Right renal pelvis (tissue), 4 donors: ENCODE data around the gene P3H2. TPM values are rescaled to one million over a fixed set of nuclear protein-coding genes. Genes with fewer than 3 reads are reported as not detected.

ENCODE experiments used
- DNase-seq, 4 donors: peaks; one replicate each; pipeline ENCODE4 v3.0.0-alpha.2; 2013; ENCODE audit warnings: low read depth in 4 of 4, low spot score in 3 of 4, missing footprints in 1 of 4
- polyA plus RNA-seq, 4 donors: library from polyadenylated mRNA; unstranded; fragments of 120-200 nt; gene quantifications; one replicate each; pipeline ENCODE4 v1.2.1, GENCODE V29; 2013; ENCODE audit not compliant: insufficient read length in 4 of 4

The P3H2 gene
- polyA plus RNA-seq, 4 donors = 84.2 to 128 (median 106) TPM

DNA sequence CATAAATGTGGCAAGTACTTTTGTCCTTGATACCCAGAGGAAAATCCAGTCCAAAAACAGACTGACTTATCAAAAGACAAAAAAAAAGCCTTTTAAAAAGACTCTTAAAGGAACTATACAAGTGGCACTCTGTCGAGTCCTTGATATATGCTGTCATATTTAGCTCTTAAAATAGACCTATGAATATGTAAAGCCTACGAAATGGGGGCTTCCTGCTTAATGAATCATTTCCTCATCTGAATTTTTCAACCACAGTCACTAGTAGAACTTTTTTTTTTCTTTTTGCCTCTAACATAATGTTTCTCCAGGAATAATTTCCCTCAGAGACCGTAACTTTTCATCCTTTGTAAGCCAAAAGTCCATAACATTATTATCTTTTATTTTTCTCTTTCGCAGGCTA lies 95.8 kb downstream of the P3H2 start:
- DNase-seq = no peak

DNA sequence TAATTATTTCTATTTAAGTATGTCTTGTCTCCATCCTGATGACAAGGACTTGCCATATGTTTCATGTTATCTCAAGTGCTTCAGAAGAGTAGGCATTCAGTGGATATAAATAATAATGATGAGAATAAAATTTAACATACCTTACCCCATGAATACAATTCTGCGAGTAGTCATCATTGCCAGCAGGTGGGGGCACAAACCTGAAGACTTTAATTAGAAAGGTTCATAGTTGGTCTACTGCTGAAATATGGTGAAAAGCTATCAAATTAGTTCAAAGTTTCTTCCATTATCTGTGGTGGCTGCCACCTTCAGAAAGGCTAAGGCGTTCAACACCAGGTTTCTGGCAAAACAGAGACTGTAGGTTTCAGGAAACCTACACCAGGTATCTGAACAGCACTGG lies 100.9 kb downstream of the P3H2 start:
- no peak for DNase-seq

DNA sequence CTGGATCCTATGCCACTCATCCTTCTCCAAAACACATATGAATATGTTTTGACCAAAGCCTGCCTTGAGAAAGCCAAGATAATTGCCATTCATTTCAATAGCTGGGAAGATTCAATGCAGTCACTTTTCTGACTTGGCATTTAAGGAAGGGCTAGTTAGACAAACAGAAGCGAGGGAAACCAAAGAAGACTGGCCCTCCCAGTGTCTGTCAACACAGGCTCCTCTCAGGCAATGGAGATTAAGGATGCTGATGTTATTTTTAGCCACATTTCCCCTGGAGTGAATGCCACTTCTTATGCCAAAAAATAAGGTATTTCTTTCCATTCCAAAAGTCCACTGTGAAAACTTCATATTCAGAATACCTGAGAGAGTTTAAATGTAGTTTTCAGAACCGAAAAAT lies 101.7 kb downstream of the P3H2 start:
- no peak for DNase-seq

DNA sequence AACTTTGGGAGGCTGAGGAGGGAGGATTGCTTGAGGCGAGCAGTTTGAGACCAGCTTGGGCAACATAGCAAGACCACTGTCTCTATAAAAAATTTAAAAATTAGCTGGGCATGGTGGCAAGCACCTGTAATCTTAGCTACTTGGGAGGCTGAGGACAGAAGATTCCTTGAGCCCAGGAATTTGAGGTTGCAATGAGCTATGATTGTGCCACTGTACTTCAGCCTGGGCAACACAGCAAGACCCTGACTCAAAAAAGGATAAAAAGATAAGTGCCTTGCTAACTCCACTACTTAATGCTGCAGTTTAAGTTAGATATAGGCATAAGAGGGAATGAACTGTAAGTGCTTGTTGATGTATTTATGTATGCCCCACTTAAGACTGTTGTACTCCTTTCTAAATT lies 102.2 kb downstream of the P3H2 start:
- no peak for DNase-seq

- no peak for DNase-seq
Measured at GRCh38 chr3:190017521-190018288, 103.0 kb downstream of the P3H2 start.

- no peak for DNase-seq
Measured at GRCh38 chr3:190016966-190017365, 103.7 kb downstream of the P3H2 start.

DNA sequence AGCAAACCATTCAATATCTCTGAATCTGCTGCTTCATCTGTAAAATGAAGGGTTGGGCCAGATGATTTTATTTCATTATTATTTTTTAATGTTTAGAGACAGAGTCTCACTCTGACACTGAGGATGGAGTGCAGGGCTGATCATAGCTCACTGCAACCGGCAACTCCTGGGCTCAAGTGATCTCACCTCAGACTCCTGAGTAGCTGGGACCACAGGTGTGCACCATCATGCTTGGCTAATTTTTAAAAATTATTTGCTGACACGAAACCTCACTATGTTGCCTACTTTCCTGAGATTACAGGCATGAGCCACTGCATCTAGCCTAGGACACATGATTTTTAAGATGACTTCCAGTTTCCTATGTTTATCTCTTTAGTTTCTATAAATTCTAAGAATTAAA lies 105.8 kb downstream of the P3H2 start:
- no peak for DNase-seq

DNA sequence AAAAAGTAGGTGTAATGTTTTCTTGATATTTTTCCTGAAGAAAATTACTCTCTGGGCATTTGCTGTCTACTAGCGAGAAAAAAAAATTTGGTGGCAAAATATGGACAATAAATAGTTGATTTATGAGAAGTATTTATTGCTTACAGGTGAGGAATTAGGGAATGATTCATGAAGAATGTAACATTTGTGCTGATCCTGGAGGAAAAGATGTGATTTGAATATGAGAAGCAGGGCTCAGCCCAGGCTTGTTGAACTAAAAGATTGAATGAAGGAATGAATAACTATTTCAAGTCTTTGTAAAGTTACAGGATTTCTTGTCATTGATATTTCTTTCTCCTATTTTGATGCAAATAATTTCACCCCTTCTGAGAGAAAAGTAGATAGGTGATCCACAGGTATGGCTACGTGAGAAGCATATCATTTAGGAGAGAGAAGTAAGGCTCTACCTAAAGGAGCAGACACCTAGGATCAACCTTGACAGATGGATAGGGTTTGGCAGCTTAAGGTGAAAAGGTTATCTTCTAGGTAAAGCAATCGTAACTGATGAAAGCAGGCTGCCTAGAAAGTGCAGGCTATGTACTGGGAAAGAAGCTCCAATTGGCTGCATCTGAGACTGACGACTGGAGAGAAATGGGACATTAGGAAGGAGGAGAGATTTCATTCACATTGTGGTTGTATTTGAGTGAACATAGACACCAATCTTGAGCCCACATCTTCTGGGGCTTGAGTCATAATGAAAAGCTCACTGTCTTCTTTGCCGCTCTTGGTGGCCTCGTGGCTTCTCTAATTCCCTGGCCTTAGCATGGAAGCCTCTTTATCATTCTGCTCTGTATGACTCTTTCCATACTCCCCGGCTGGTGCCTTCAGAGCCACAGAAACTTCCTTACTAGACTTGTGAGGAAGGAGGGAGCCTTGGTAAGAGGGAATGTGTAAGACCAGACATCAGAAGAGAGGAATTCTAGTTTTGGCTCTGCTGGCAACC lies 106.5 kb downstream of the P3H2 start:
- DNase-seq = no peak

GRCh38 chr3:190012784-190013183 lies 107.9 kb downstream of the P3H2 start:
- DNase-seq = no peak

GRCh38 chr3:190012314-190012782 lies 108.3 kb downstream of the P3H2 start:
- peak in 1 of 4 donors; percentile 33 for DNase-seq

DNA sequence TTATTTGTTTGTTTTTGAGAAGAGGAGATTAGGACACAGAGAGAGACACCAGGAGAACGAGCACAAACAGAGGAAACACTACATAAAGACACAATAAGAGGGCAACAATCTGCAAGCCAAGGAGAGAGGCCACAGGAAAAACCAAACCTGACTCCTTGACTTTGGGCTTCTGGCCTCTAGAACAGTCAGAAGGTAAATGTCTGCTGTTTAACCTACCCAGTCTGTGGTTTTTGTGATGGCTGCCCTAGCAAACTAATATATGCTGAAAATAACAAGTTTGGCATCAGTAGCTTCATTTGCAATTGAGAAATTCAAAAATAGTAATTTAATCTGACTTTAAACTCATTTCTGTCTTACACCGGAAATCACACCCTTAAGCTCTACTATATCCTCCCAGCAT lies 110.2 kb downstream of the P3H2 start:
- no peak for DNase-seq

- DNase-seq = no peak
Measured at GRCh38 chr3:190009614-190010013, 111.1 kb downstream of the P3H2 start.

DNA sequence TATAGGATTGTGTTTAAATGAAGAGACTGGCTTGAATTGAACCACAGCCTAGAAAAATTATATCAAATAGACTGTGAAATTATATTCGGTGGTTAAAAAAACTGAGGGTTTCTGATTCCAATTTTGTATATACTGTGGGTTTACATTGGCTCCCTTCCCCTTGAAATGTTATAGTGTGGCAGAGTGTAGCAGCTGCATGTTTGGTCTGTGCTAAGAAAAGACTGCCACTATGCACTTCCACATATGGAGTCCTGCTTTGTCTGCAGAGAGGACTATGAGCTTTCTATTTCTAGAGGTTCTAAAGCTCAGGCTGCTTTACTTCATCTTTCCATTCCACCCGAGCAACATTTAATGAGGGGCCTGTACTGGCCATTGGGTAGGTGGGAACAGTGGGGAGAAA lies 112.3 kb downstream of the P3H2 start:
- DNase-seq = no peak

GRCh38 chr3:190005343-190006113 lies 115.2 kb downstream of the P3H2 start:
- DNase-seq = no peak

GRCh38 chr3:190004656-190005055 lies 116.0 kb downstream of the P3H2 start:
- DNase-seq = no peak

DNA sequence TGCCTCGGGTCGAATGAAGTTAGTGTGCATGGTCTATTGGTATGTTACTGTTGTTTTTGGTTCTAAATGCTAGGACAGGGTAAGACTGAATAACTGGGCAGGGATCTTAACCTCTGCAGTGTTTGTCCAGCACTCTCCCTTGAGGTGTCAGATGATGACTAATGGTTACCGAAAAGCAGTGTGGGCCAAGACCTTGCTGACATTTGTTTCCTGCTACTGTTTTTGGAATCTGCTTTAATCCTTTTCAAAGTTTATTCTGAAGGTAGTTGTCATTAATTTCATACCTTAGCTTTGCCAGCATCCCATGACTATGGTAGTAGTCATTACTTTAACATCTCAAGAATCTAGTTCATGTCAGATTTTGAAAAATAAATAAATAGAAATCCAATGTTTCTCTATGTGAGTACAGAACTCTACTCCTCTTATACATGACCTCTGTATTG lies 117.0 kb downstream of the P3H2 start:
- no peak for DNase-seq

DNA sequence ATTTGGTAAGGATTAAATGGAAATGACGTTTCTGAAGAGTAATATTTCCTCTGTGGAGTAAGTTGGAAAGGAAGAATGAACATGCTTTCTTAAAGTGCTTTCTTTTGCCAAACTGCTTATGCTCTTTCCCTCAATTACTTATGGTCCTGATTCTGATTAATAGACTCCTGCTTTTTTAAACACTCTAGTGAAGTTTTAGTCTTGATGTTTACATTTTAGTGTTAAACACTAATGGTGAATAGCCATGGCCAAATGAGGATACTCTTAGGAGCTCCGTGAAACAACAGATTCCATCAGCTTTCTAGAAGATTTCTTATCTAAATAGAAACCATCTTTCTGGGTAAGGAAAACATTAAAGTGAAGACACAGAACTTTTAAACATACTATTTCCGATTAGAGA lies 117.6 kb downstream of the P3H2 start:
- no peak for DNase-seq

DNA sequence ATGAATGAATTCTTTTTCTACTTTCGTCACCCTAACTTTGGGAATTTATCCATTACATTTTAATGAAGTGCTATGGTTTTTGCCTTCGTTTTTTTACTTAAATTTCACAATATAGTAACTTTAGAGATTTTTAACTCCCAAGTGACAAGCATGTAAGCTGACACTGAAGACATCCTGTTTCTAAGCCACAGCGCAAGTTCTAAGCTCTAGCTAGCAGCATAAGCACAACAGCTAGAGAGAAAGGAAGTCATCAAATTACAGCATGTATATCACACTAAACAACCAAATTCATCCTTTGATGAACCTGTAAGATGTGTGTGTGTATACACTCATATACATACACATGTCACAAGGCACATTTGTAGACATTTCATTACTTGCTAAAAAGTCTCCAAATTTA lies 119.3 kb downstream of the P3H2 start:
- no peak for DNase-seq

DNA sequence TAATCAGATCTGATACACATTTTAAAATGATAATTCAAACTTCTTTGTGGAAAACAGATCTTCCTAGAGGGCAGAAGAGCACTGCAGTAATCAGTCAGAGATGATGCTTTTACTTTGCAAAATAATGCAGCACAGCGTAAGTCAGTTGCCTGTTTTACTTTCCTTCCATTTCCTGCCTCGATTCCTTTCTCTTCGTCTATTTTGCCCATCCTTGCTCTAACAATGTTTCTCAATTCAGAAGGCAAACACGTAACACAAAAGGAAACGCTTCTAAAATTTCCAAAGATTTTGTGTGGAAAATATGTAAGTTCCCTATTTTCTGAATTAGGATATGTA lies 119.9 kb downstream of the P3H2 start:
- DNase-seq = no peak

DNA sequence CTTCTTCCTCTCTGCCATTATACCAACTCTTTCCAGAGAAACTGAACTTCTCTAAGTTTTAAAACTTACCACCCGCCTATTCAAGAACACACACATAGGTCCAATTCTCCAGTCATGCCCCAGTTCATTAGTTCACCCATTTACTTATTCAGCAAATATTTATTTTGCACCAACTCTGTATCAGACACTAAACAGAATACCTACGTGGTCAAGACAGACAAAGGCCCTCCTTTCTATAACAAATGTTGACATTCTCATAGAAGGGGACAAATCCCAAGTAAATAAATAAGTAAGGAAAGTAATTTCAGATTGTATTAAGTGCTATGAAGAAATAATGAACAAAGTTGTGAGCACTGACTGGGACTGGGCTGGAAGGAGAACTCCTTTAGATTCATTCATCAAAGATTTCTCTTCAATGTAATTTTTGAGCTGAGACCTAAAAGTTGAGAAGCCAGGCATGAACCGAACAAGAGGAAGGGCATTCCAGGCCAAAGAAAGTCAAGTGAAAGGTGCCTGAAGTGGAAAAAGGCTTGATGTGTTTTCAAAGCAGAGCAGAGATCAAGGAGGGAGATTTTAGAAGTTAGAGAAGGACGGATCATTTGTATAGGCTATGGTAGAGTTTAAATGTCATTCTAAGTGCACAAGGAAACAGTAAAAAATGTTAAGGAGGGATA lies 120.4 kb downstream of the P3H2 start:
- DNase-seq = no peak
